Caco-2 (cell line): ENCODE data around the gene RUVBL1. TPM values are rescaled to one million over a fixed set of nuclear protein-coding genes. Genes with fewer than 3 reads are reported as not detected.

Experiments used
- BruUV-seq: library from RNA; stranded (reverse); fragments of 400-500 nt; replicated peaks from 2 replicates; lab custom pipeline; 2021; lab: Mats Ljungman, UMichigan
- CTCF ChIA-PET: fragments of 300-600 bp; sonication (Branson Sonifier 250); formaldehyde crosslinking; loops from one replicate; lab custom pipeline; 2022; ENCODE audit warnings: antibody characterized with exemption; lab: Charles Lee
- POLR2A ChIA-PET: fragments of 300-600 bp; sonication (Branson Sonifier 250); formaldehyde crosslinking; loops from one replicate; lab custom pipeline; 2022; ENCODE audit warnings: antibody characterized with exemption; lab: Charles Lee
- DNase-seq, 2 experiments: peaks; one replicate each; pipeline versions ENCODE4 v3.0.0 to v3.0.0-alpha.2; 2020 to 2022
- H3K27me3 ChIP-seq: replicated peaks from 2 replicates; pipeline ENCODE4 v1.6.0; 2011; ENCODE audit warnings: low read length; ENCODE audit not compliant: control insufficient read depth, insufficient read depth
- H3K36me3 ChIP-seq: 2 replicates; pipeline ENCODE4 v1.5.1; 2011; ENCODE audit warnings: low read length; ENCODE audit not compliant: control insufficient read depth, insufficient read depth
- H3K4me1 ChIP-seq: fragments of 250-450 bp; sonication (Bioruptor Pico); 2 replicates; pipeline ENCODE4 v1.5.1; 2020; ENCODE audit warnings: mild to moderate bottlenecking
- H3K4me3 ChIP-seq: 2 replicates; pipeline ENCODE4 v1.5.1; 2011; ENCODE audit warnings: low read depth, mild to moderate bottlenecking, control low read depth, low read length
- H3K9me3 ChIP-seq: fragments of 250-450 bp; sonication (Bioruptor Pico); 2 replicates; pipeline ENCODE4 v1.5.1; 2020; ENCODE audit warnings: mild to moderate bottlenecking, moderate library complexity
- H3K27ac Mint-ChIP-seq: one replicate; pipeline ENCODE4 v1.8.0; 2022; ENCODE audit warnings: mixed read lengths; ENCODE audit not compliant: unreplicated experiment
- H3K27me3 Mint-ChIP-seq: one replicate; pipeline ENCODE4 v1.8.0; 2022; ENCODE audit warnings: mixed read lengths; ENCODE audit not compliant: insufficient read depth, unreplicated experiment
- H3K36me3 Mint-ChIP-seq: one replicate; pipeline ENCODE4 v1.8.0; 2022; ENCODE audit warnings: mild to moderate bottlenecking, mixed read lengths; ENCODE audit not compliant: insufficient read depth, unreplicated experiment
- H3K4me1 Mint-ChIP-seq: one replicate; pipeline ENCODE4 v1.8.0; 2022; ENCODE audit warnings: low read depth, mixed read lengths; ENCODE audit not compliant: unreplicated experiment
- H3K4me3 Mint-ChIP-seq: one replicate; pipeline ENCODE4 v1.8.0; 2022; ENCODE audit warnings: mild to moderate bottlenecking, moderate library complexity, mixed read lengths; ENCODE audit not compliant: unreplicated experiment
- H3K9me3 Mint-ChIP-seq: one replicate; pipeline ENCODE4 v1.8.0; 2022; ENCODE audit warnings: mixed read lengths; ENCODE audit not compliant: unreplicated experiment
- intact Hi-C: fragments of 100-400 bp; cut with micrococcal nuclease; formaldehyde crosslinking; loops from one replicate; pipeline ENCODE4 v1.10.0; 2022; ENCODE audit not compliant: unreplicated experiment
- total RNA-seq: library from RNA; stranded (reverse); gene quantifications from 2 replicates; pipeline ENCODE4 v1.2.3, GENCODE V29; 2022
- TF ChIP-seq, protein P1 (sequence below), 2 experiments: fragments of 200-600 bp in 1 of 2; IDR thresholded peaks; 1 replicate in 1 of 2; 2 replicates in 1 of 2; pipeline versions ENCODE4 v1.5.1 to v1.8.0; 2011 to 2022; ENCODE audit warnings: antibody characterized with exemption in 1 of 2, control low read depth in 1 of 2, inconsistent platforms in 1 of 2, low read depth in 1 of 2, low read length in 1 of 2, mild to moderate bottlenecking in 1 of 2, moderate library complexity in 1 of 2; ENCODE audit not compliant: insufficient read depth in 1 of 2, severe bottlenecking in 1 of 2, unreplicated experiment in 1 of 2

Gene RUVBL1
- total RNA-seq, 1 experiment from 2014 or later: 56.4 TPM

- no peak overlapping the region for H3K4me3 ChIP-seq
- Mint-ChIP-seq H3K36me3 (no peaks in the 10 kb centered on the region), H3K27ac (no peak overlapping the region), H3K4me1 (peaks cover 16% of the 10 kb centered on the region), H3K27me3 (no peaks in the 10 kb centered on the region), H3K9me3 (no peaks in the 10 kb centered on the region), H3K4me3 (no peak overlapping the region)
- no peak for DNase-seq
- TF ChIP-seq, protein P1, sequence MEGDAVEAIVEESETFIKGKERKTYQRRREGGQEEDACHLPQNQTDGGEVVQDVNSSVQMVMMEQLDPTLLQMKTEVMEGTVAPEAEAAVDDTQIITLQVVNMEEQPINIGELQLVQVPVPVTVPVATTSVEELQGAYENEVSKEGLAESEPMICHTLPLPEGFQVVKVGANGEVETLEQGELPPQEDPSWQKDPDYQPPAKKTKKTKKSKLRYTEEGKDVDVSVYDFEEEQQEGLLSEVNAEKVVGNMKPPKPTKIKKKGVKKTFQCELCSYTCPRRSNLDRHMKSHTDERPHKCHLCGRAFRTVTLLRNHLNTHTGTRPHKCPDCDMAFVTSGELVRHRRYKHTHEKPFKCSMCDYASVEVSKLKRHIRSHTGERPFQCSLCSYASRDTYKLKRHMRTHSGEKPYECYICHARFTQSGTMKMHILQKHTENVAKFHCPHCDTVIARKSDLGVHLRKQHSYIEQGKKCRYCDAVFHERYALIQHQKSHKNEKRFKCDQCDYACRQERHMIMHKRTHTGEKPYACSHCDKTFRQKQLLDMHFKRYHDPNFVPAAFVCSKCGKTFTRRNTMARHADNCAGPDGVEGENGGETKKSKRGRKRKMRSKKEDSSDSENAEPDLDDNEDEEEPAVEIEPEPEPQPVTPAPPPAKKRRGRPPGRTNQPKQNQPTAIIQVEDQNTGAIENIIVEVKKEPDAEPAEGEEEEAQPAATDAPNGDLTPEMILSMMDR (IDR thresholded peaks at IDR 0.05; ENCODE audit: insufficient read depth in 1 of 2, low read depth in 1 of 2, low read length in 1 of 2, severe bottlenecking in 1 of 2, unreplicated experiment in 1 of 2): no peak
- no peaks in the 10 kb centered on the region for H3K36me3 ChIP-seq
- no peaks in the 10 kb centered on the region for H3K9me3 ChIP-seq
- CTCF ChIA-PET: no interaction called here
- intact Hi-C loops: no loop called here
- no TSS peak for BruUV-seq
- POLR2A ChIA-PET: no interaction called here
- no peaks in the 10 kb centered on the region for H3K27me3 ChIP-seq
- H3K4me1 ChIP-seq: peaks cover 32% of the 10 kb centered on the region
Observed at GRCh38 chr3:128167646-128167972, 44.0 kb upstream of the RUVBL1 start.

GRCh38 chr3:128166971-128167453 lies 43.4 kb upstream of the RUVBL1 start:
- TF ChIP-seq, protein P1 (IDR thresholded peaks at IDR 0.05; ENCODE audit: insufficient read depth in 1 of 2, low read depth in 1 of 2, low read length in 1 of 2, severe bottlenecking in 1 of 2, unreplicated experiment in 1 of 2): no peak
- POLR2A ChIA-PET: no interaction called here
- no peaks in the 10 kb centered on the region for H3K27me3 Mint-ChIP-seq
- Histone ChIP-seq H3K4me3 (no peak overlapping the region), H3K36me3 (no peaks in the 10 kb centered on the region), H3K27me3 (no peaks in the 10 kb centered on the region), H3K9me3 (no peaks in the 10 kb centered on the region), H3K4me1 (peaks cover 32% of the 10 kb centered on the region)
- CTCF ChIA-PET: no interaction called here
- H3K9me3 Mint-ChIP-seq: no peaks in the 10 kb centered on the region
- intact Hi-C loops: no loop called here
- peak overlapping the region; percentile 46 for H3K27ac Mint-ChIP-seq
- no TSS peak for BruUV-seq
- DNase-seq: no peak
- H3K4me1 Mint-ChIP-seq: peaks cover 16% of the 10 kb centered on the region
- H3K36me3 Mint-ChIP-seq: no peaks in the 10 kb centered on the region
- no peak overlapping the region for H3K4me3 Mint-ChIP-seq

DNA sequence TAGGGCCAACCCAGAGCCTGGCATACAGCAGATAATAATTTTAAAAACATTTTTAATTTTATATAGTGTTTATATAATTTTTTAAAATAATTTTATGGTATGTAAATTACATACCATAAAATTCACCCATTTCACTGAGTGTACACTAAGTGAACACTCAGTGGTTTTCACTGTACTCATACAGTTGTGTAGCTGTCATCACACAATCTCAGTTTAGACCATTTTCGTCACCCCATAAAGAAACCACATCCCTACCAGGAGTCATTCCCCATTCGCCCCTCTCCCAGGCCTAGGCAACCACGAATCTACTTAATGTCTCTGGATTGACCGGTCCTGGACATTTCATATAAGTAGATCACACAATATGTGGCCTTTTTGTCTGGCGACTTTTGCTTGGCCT lies 39.8 kb upstream of the RUVBL1 start:
- H3K4me3 Mint-ChIP-seq: no peak overlapping the region
- intact Hi-C loops: no loop called here
- no TSS peak for BruUV-seq

More for the DNA sequence above, 39.8 kb upstream of the RUVBL1 start:
- H3K4me1 ChIP-seq: peaks cover 16% of the 10 kb centered on the region
- H3K9me3 Mint-ChIP-seq: no peaks in the 10 kb centered on the region
- POLR2A ChIA-PET: no interaction called here
- no peaks in the 10 kb centered on the region for H3K36me3 ChIP-seq
- peaks cover 13% of the 10 kb centered on the region for H3K4me1 Mint-ChIP-seq
- CTCF ChIA-PET: no interaction called here
- no peaks in the 10 kb centered on the region for H3K36me3 Mint-ChIP-seq
- no peaks in the 10 kb centered on the region for H3K9me3 ChIP-seq
- H3K27me3 Mint-ChIP-seq: no peaks in the 10 kb centered on the region
- no peaks in the 10 kb centered on the region for H3K27me3 ChIP-seq
- DNase-seq: no peak
- H3K4me3 ChIP-seq: no peak overlapping the region
- TF ChIP-seq, protein P1 (IDR thresholded peaks at IDR 0.05; ENCODE audit: insufficient read depth in 1 of 2, low read depth in 1 of 2, low read length in 1 of 2, severe bottlenecking in 1 of 2, unreplicated experiment in 1 of 2): no peak
- H3K27ac Mint-ChIP-seq: no peak overlapping the region
